GM21723 (cell line): ENCODE results near the gene CLEC7A.

ENCODE experiments used
- ATAC-seq: cut with Tn5 transposase; IDR thresholded peaks from one replicate; pipeline ENCODE4 v1.9.1; 2021; ENCODE audit warnings: mild to moderate bottlenecking, moderate library complexity; ENCODE audit not compliant: unreplicated experiment

Gene CLEC7A

DNA sequence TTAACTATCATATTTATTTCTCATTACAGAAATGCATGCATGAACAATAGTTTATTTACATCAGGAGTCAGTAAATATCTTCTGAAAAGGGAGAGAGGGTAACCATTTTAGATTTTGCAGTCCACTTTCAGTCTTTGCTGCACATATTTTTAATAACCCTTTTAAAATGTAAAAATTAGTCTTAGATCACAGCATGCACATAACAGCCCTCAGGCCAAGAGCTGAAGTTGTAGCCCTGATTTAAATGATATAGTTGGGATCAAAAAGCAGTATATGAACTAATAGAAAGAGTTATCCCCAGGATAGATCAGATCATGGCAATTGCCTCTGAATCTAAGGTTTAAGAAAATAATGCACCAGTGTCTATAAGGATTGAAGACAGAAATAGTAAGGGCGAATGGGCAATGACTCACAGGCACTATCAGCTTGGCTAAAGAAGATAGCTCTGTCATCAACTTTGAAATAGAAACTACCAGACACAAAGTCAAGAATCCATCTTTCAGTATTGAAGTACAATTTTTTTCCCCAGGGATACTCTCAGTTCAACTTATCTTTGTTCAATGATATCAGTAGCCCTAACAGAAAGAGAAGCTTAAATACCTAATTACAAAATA, 13.1 kb upstream of the CLEC7A start:
- no peak for ATAC-seq

DNA sequence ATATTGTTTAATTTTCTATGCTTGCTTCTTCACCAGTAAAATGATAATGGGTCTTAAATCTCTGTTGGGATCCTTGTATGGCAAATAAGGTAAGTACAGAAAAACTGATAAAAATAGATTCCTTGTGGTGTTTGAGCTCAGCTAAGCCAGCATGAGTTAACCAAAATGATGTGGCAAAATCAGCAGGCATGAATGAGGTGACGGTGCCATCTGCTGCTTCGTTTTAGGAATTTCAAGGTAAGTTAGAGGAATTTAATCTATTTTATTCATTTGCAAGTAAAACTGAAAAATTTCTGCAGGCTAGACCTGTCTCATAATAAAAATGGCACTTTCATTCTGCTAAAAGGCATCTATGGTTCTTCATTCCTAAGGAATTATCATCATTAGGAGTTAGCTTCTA, 10.0 kb upstream of the CLEC7A start:
- ATAC-seq = no peak

DNA sequence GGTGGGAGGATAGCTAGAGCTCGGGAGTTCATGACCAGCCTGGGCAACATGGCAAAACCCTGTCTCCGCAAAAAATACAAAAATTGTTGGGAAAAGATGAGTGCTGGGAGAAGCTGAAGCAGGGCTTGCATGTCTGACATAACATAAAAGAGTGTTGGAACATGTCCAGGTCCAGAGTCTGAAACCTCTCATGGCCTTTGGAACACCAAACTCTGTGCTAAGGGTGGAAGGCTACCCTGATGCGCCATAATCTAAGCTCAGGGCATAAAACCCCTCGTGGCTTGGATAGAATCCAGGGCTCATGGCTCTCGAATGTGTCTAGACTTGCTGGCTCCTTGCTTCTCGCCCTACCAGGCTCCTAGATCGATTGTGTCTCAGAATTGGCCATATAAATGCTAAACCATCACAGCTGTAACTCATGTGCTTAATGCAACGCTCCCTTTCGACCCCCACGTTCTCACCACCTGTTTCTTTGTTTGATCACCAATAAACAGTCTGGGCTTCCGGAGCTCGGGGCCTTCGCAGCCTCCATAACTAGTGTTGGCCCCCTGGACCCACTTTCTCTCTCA, 6.7 kb upstream of the CLEC7A start:
- ATAC-seq = no peak

DNA sequence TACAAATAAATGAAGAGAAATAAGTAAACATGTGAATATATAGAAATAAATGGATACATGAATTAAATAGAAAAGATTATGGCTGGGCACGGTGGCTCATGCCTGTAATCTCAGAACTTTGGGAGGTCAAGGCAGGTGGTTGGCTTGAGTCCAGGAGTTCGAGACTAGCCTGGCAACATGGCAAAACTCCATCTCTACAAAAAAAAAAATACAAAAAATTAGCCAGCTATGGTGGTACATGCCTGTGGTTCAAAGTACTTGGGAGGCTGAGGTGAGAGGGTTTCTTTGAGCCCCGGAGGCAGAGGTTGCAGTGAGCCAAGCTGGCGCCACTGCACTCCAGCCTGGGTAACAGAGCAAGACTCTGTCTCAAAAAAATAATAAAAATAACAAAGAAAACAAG, 5.1 kb upstream of the CLEC7A start:
- no peak for ATAC-seq

DNA sequence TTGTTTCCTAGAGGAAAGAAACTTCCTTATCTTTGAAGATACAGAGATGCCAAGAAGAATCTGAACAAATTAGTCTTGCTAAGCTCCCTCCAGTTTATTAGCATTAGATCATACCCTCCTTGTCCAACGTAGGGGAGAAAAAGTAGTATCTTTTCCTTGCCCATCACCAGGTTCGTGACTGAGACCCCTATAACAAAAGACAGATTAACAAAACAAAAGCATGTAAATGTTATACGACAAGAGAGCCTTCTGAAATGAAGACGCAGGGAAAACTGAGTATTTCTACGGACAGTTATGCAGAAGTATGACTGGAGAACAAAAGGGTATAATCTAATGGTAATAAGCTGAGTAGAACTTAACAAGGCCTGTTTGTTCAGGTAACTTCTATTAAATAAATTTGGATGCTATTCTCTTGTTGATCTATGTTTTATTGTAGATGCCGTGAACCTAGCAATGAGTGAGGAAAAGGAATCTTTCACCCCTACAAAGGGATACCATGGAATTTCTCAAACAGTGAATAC, 2.9 kb upstream of the CLEC7A start:
- no peak for ATAC-seq

DNA sequence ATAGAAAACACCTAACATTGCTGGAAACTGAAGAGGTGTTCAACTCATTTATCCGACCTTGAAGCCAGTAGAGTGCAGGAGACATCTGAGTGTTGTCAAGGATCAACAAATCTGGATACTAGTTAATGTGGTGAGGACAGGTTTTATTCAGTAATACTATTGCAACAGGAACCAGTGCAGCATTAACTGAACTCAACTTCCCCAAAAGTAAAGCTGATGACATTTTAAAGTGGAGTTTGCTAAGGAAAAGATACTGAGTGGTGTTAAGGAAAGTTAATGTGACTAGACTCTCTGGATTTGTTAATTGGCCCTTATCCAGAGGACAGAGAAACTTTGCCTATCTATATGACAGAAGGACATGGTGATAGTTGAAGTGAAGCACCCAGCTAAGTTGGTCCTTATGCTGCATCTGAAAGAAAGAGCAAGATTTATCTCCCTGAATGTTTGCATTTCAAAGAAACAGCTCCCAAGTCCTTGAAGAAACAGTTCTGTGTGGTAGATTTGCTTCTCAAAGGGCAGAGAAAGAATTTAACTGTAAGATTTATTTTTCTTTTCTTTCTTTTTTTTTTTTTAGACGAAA, 1.2 kb upstream of the CLEC7A start:
- no peak for ATAC-seq

DNA sequence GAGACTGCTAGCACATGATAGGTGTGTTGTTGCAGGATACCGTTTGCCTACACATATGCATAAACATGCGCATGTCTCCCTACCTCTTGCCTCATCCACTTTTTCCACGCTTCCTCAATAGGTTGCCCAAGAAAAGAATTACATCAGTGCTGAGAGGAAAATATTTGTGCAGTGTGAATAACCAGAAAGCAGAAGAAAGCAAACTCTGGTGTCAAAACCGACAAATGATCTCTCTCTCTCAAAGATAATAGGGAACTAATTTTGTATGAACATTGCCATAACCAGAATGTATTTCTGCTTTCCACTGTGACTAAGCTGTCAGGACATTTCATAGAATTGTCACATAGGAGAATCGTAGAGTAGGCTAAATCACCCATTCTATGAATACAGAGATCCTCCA, 1.3 kb downstream of the CLEC7A start:
- no peak for ATAC-seq

DNA sequence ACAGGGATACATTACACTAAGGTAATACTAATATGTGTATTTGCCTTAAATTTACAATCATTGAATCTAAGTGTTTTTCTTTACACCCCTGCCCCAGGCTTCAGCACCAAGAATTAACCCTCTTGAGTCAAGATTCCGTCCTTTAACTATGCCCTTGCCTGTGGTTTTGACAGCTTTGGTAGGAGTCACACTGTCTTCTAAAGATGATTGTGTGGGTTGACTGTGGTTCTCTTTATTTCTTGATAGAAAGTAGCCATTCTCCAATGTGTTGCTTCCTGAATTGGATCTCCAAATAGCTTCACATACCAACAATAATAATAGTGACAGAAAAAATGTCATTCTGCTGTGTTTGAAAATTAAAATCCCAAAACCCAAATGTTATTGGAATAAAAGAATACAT, 3.6 kb downstream of the CLEC7A start:
- no peak for ATAC-seq

DNA sequence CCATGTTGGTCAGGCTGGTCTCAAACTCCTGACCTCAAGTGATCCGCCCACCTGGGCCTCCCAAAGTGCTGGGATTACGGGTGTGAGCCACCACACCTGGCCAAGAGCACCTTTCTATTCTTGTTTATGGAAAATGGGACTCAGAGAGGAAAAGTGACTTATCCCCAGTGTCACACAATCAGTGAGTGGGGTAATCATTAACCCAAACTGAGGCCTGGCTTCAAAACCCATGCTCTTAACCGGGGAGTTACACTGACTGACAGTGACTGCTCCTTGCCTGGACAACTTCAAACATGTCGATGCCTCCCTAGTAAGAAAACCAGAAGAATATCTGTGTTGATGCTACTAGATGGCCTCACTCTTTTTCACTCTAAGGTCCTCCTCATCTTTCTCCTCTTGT, 7.3 kb downstream of the CLEC7A start:
- ATAC-seq = no peak

DNA sequence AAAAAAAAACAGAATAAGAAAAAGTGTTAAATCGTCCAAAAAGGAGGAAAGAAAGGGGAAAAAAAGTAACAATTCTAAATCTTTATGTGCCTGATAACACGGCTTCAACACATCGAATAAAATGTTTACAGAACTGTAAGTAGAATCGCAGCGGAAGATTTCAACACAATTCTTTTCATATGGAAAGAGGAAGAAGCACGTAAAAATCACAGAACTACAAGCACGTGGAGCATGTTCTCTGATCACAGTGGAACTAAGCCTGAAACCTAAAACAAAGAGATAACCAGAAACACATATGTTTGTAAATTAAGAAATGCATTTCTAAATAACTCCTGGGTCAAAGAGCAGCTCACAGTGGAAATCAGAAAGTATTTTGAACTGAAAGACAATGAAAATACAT, 8.7 kb downstream of the CLEC7A start:
- ATAC-seq = no peak

DNA sequence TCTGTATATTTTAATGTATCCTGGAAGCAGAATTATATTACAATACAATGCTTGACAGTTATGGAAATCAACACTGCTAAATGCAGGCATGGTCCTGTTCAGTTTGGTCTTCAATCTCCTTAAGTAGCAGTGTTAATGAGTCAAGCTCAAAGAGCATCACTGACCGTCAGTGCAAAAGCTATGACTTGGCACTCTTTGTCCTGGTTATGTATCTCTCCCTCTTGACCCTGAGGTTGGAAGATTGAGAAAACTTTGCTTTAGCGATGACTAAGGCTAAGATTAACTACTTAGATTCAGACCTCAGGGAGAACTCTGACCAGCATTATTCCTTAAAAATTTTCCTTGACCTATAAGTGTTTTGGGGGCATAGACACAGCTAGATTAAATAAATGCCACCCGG, 10.9 kb downstream of the CLEC7A start:
- no peak for ATAC-seq

DNA sequence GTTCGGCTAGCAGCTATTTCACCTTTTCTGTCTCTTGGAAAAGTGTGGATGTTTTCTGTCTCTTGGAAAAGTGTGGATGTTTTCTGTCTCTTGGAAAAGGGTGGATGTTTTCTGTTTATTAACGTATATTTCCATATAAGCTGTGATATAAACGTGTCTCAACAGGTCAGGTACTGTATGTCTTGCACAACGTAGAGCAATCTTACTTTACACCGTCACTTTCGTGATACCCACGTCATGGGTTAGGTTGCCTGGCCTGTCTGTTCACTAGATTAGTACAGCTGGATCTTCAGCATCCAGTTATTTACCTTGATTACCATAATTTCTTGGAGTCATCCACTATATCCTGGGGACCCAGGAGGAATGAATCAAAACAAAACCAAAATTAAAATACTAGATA, 14.1 kb downstream of the CLEC7A start:
- no peak for ATAC-seq

DNA sequence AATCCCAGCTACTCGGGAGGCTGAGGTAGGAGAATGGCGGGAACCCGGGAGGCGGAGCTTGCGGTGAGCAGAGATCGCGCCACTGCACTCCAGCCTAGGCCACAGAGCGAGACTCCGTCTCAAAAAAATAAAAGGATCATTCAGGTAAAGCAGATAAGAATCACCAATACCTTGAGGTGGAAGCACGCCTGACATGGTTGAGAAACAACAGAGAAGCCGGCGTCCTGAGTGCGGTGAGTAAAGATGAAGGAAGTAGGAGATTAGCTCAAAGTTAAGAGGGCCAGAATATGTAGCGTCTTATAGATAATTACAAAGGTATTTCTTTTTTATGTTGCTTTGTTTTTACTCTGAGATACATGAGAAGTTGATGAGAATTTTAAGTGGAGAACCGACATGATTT, 14.7 kb downstream of the CLEC7A start:
- no peak for ATAC-seq

DNA sequence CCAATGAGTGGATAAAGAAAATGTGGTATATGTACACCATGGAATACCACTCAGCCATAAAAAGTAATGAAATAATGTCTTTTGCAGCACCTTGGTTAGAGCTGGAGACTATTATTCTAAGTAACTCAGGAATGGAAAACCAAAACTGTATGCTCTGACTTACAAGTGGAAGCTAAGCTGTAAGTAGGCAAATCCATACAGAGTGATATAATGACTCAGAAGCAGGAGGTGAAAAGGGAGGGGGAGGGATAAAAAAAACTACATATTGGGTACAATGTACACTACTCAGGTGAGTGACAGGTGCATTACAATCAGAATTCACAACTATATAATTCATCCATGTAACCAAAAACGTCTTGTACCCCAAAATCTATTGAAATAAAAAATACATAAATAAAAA, 16.1 kb downstream of the CLEC7A start:
- ATAC-seq = no peak

DNA sequence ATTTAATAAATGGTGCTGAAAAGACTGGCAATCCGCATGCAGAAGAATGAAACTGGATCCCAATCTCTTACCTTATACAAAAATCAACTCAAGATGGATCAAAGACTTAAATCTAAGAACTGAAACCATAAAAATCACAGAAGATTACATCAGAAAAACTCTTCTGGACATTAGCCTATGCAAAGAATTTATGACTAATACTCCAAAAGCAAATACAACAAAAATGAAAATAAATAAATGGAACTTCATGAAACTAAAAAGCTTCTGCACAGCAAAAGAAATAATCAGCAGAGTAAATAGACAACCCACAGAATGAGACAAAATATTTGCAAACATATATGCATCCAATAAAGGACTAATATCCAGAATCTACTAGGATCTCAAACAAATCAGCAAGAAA, 16.9 kb downstream of the CLEC7A start:
- no peak for ATAC-seq

DNA sequence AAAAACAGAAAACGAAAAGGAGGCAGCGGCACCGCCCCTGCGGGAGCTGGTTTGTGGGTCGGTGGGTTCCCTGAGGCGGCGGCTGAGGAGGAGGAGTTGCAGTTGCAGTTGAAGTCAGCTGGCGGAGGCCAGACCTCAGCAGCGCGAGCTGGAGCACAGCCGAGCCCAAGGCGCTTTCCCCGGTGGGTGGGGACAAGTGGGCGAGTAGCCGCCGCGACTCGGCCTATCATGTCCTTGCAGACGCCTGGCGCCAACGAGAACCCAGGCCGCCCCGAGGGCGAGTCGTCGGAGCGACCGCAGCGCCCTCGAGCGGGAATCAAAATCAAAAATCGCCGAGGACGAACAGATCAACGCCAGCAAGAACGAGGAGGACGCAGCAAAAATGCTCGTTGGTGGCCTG, 18.5 kb downstream of the CLEC7A start:
- no peak for ATAC-seq

DNA sequence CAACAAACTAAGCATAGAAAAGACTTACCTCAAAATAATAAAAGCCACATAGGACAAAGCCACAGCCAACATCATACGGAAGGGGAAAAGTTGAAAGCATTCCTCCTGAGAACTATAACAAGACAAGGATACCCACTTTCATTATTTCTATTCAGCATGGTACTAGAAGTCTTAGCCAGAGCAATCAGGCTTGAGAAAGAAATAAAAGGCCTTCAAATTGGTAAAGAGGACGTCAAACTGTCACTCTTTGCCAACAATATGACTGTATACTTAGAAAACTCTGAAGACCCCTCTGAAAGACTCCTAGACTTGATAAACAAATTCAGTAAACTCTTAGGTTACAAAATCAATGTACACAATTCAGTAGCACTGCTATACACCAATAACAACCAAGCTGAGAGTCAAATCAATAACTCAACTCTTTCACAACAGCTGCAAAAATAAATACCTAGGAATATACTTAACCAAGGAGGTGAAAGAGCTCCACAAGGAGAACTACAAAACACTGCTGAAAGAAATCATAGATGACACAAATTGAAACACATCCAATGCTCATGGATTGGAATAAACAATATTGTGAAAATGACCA, 19.6 kb downstream of the CLEC7A start:
- no peak for ATAC-seq

DNA sequence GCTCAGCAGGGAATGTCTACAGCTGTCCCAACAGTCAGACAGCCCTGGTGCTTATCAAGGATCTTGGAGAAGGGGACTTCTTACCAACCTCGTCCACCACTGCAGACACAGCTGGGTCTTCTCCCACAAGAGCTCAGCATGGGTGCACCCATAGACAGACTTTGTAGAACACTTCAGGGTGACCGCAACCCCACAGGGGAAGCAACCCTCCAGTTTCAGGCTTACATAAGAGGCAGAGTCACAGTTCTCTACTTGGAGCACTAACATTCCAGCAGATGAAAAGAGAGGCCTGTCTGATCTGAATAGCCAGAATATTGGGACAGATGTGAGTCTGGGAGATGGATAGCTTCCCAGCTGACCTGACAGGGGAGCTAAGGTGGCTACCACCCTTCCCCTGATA, 27.7 kb downstream of the CLEC7A start:
- no peak for ATAC-seq

DNA sequence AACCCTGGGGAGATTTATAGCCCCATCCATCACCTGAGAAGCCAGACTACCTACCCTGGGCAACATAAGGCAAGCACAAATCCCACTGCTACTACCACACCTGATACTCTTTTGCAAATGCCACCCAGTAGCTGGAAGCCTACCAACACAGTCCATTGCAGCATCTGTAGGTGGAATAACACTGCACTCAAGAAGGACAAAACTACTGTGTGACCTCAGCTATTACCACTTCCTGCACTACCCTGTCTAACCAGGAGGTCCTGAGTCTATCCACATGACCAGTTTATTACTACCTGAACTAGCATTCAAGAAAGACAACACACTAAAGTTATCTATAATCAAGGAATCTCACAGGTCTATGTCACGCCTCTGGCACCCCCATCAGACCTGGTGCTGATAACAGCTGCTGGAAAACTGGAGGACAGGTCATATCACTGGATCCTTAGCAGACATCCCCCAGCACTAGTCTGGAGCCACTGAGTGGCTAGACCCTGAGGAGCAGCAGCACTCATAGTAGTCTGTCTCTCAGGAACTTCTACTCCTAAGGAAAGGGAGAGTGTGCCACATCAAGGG, 28.3 kb downstream of the CLEC7A start:
- ATAC-seq = no peak

DNA sequence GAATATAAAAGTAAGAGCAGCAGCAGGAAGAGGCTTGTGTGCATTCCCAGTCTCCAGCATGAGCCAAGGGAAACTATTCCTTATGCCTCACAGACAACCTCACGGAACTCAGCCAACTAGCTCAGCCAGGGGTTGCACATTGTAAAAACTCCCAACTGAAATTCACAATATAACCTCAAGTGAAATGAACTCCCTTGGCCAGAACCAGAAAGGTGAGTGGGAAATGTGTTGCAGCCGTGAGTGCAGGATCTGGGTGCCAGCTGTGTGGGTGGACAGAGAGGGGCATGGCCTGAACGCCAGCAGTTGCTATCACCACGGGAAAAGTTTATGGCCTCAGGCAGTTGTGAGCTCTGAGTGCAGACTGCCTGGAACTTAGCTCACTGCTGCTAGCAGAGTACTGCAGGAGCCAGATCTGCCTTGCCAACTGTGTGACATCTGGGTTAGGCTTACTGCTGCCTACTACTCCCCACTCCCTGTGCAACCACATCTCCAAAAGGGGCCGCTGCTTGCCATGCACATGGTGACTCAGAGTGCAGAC, 28.9 kb downstream of the CLEC7A start:
- ATAC-seq = no peak

DNA sequence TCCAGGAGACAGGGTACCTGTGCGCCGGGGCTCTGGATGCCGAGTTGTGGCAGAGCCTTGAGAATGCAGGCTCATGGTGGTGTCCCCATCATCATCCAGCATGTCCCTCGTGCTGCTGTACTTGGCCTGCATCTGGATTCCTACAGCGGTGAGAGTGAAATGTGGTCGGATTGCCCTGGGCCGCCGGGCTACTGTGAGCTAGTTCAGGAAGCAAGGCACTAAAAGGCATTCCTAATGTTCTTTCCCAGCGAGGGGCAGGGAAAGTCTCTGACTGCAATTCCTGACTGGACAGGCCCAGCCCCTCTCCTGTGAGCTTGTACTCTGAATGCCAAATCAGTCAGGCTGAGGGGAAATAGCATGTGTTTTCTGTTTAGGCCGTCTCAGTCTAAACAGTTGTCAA, 31.2 kb downstream of the CLEC7A start, which contains the start of gene CLEC1A:
CLEC1A (minus strand) TSS at position 195 of the 400 bp plus-strand sequence; CDS start at position 132, 63 bp downstream.
- no peak for ATAC-seq

DNA sequence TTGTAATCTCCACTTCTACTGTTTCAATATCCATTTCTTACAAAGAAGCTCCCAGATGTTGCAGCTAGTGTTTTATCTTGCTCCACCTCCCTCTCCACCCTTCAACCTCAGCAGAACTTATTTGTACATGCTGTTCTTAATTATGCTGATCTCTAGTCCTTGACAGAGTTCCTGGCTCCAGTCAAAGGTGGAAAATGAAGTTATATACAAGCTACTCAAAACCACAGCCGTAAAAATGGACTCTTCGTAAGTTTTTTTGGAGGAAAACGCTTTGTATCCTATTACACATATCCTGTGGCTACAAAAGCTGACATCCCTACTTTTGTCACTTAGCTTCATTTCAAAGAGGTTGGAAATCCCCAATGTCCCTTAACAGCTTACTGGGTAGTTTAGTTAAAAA, 32.5 kb downstream of the CLEC7A start:
- no peak for ATAC-seq
